H1 (cell line): ENCODE measurements around the gene GAN. TPM values are rescaled to one million over a fixed set of nuclear protein-coding genes. Genes with fewer than 3 reads are reported as not detected.

Experiments used
- HDAC6 ChIP-seq: IDR thresholded peaks from one replicate; pipeline ENCODE4 v1.7.1; 2012; ENCODE audit warnings: low read depth, mild to moderate bottlenecking, inconsistent platforms, low read length, moderate library complexity
- MAX ChIP-seq: IDR thresholded peaks from 2 replicates; pipeline ENCODE4 v1.6.1; 2012; ENCODE audit warnings: inconsistent platforms
- NRF1 ChIP-seq: IDR thresholded peaks from 2 replicates; pipeline ENCODE4 v1.6.1; 2011; ENCODE audit warnings: mild to moderate bottlenecking, low read depth, low read length, improper control_type of control experiment
- POLR2AphosphoS5 ChIP-seq: IDR thresholded peaks from 2 replicates; pipeline ENCODE4 v1.6.1; 2011; ENCODE audit warnings: low read depth, low read length
- SRF ChIP-seq: IDR thresholded peaks from 2 replicates; pipeline ENCODE4 v1.6.1; 2011; ENCODE audit warnings: mild to moderate bottlenecking, low read depth, low read length, moderate library complexity
- YY1 ChIP-seq: IDR thresholded peaks from 2 replicates; pipeline ENCODE4 v1.6.1; 2011; ENCODE audit warnings: low read depth, mild to moderate bottlenecking, low read length
- polyA plus RNA-seq, 7 experiments: library from polyadenylated mRNA; depleted of rRNA in 3 of 7; stranded (reverse) in 5 of 7; unstranded in 2 of 7; fragments of >200 nt in 5 of 7; fragments of 200-250 nt in 2 of 7; gene quantifications; 1 replicate in 5 of 7; 2 replicates in 1 of 7; 4 replicates in 1 of 7; pipeline versions ENCODE4 v1.2.1 to v1.2.3, GENCODE V29; 2011 to 2013; ENCODE audit warnings: missing spikeins in 2 of 7, mixed read lengths in 2 of 7
- total RNA-seq: library from RNA; stranded (reverse); fragmentation: NEBNext Ultra II Directional; extraction: Animal tissue kit (Norgen Biotek cat#: 25700); gene quantifications from 2 replicates; pipeline ENCODE4 v1.2.1, GENCODE V29; 2021
- TF ChIP-seq, protein P1 (sequence below), 3 experiments: IDR thresholded peaks; 1 replicate in 2 of 3; 2 replicates in 1 of 3; pipeline versions ENCODE4 v1.5.1 to v1.6.1; 2011; ENCODE audit warnings: low read length in 3 of 3, mild to moderate bottlenecking in 3 of 3, inconsistent platforms in 2 of 3, low read depth in 1 of 3, moderate library complexity in 1 of 3; ENCODE audit not compliant: insufficient read depth in 1 of 3; ENCODE audit errors: control extremely low read depth in 1 of 3

Gene GAN
- total and polyA plus RNA-seq, 2 of the 8 experiments (the other 6 are each of a cell fraction or from before 2014, with no cell fraction given): 4.5 to 23.9 TPM

GRCh38 chr16:81265052-81265451 lies 49.7 kb upstream of the GAN start (continued):
- TF ChIP-seq HDAC6 (no peak), MAX (no peak), YY1 (no peak), NRF1 (no peak), POLR2AphosphoS5 (no peak), SRF (no peak)
- TF ChIP-seq, protein P1, sequence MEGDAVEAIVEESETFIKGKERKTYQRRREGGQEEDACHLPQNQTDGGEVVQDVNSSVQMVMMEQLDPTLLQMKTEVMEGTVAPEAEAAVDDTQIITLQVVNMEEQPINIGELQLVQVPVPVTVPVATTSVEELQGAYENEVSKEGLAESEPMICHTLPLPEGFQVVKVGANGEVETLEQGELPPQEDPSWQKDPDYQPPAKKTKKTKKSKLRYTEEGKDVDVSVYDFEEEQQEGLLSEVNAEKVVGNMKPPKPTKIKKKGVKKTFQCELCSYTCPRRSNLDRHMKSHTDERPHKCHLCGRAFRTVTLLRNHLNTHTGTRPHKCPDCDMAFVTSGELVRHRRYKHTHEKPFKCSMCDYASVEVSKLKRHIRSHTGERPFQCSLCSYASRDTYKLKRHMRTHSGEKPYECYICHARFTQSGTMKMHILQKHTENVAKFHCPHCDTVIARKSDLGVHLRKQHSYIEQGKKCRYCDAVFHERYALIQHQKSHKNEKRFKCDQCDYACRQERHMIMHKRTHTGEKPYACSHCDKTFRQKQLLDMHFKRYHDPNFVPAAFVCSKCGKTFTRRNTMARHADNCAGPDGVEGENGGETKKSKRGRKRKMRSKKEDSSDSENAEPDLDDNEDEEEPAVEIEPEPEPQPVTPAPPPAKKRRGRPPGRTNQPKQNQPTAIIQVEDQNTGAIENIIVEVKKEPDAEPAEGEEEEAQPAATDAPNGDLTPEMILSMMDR (IDR thresholded peaks at IDR 0.05; ENCODE audit: control extremely low read depth in 1 of 3, insufficient read depth in 1 of 3, low read depth in 1 of 3, low read length in 3 of 3): no peak
